IMR-90 (cell line): ENCODE measurements around the gene ANTXR1. TPM values are rescaled to one million over a fixed set of nuclear protein-coding genes. Genes with fewer than 3 reads are reported as not detected.

Source experiments
- ATAC-seq: fragments of 200-7000 bp; cut with Tn5 transposase; 2 replicates; pipeline ENCODE4 v1.9.1; 2020; ENCODE audit warnings: low read depth, mild to moderate bottlenecking, moderate library complexity
- BruUV-seq: library from RNA; stranded (reverse); fragments of 400-500 nt; replicated peaks from 2 replicates; lab custom pipeline; 2021; lab: Mats Ljungman, UMichigan
- CTCF ChIA-PET: fragments of 300-600 bp; formaldehyde crosslinking; extraction: SDS; loops from one replicate; lab custom pipeline; 2021; ENCODE audit warnings: antibody characterized with exemption; lab: Yijun Ruan, JAX
- POLR2A ChIA-PET: fragments of 300-600 bp; sonication (Branson Sonifier 250); formaldehyde crosslinking; loops from one replicate; lab custom pipeline; 2022; ENCODE audit warnings: antibody characterized with exemption; ENCODE audit not compliant: unreplicated experiment; lab: Charles Lee
- DNase-seq: peaks from one replicate; pipeline ENCODE4 v3.0.0; 2013
- H2AFZ ChIP-seq: replicated peaks from 2 replicates; pipeline ENCODE3; 2013; ENCODE audit warnings: low read length, mild to moderate bottlenecking; ENCODE audit not compliant: poor library complexity
- H2AK5ac ChIP-seq: 2 replicates; pipeline ENCODE4 v1.6.1; 2013; ENCODE audit warnings: low read depth, low read length, inconsistent platforms
- H2AK9ac ChIP-seq: replicated peaks from 2 replicates; pipeline ENCODE3; 2013; ENCODE audit warnings: mild to moderate bottlenecking, low read depth, low read length, moderate library complexity; ENCODE audit not compliant: poor library complexity
- H2BK120ac ChIP-seq: 2 replicates; pipeline ENCODE4 v1.6.1; 2013; ENCODE audit warnings: low read depth, low read length, inconsistent platforms
- H2BK15ac ChIP-seq: 3 replicates; pipeline ENCODE4 v1.6.1; 2013; ENCODE audit warnings: low read depth, low read length, inconsistent platforms
- H2BK20ac ChIP-seq: 2 replicates; pipeline ENCODE4 v1.6.1; 2013; ENCODE audit warnings: low read depth, mild to moderate bottlenecking, inconsistent platforms, low read length, moderate library complexity
- H2BK5ac ChIP-seq: 2 replicates; pipeline ENCODE4 v1.6.1; 2013; ENCODE audit warnings: mild to moderate bottlenecking, low read depth, low read length, inconsistent platforms; ENCODE audit not compliant: poor library complexity, severe bottlenecking
- H3K14ac ChIP-seq: replicated peaks from 2 replicates; pipeline ENCODE4 v1.6.1; 2013; ENCODE audit warnings: low read depth, low read length, inconsistent platforms
- H3K18ac ChIP-seq: 2 replicates; pipeline ENCODE4 v1.6.1; 2013; ENCODE audit warnings: low read depth, low read length, control low read depth
- H3K23ac ChIP-seq: 2 replicates; pipeline ENCODE4 v1.6.1; 2013; ENCODE audit warnings: low read depth, low read length, inconsistent platforms
- H3K27ac ChIP-seq: 2 replicates; pipeline ENCODE4 v1.5.1; 2013; ENCODE audit warnings: mild to moderate bottlenecking, control low read depth, low read length; ENCODE audit not compliant: insufficient read depth
- H3K27me3 ChIP-seq: 2 replicates; pipeline ENCODE4 v1.6.1; 2013; ENCODE audit warnings: low read length; ENCODE audit not compliant: control insufficient read depth, insufficient read depth
- H3K36me3 ChIP-seq: 2 replicates; pipeline ENCODE4 v1.6.1; 2013; ENCODE audit warnings: low read length, mixed read lengths; ENCODE audit not compliant: control insufficient read depth, insufficient read depth
- H3K4ac ChIP-seq: 2 replicates; pipeline ENCODE4 v1.6.1; 2013; ENCODE audit warnings: low read depth, low read length, inconsistent platforms
- H3K4me1 ChIP-seq: 2 replicates; pipeline ENCODE4 v1.6.1; 2013; ENCODE audit warnings: low read length, mixed read lengths; ENCODE audit not compliant: control insufficient read depth, insufficient read depth
- H3K4me2 ChIP-seq: 2 replicates; pipeline ENCODE4 v1.6.1; 2013; ENCODE audit warnings: low read depth, mild to moderate bottlenecking, control low read depth, low read length, moderate library complexity
- H3K4me3 ChIP-seq: 2 replicates; pipeline ENCODE4 v1.5.1; 2013; ENCODE audit warnings: low read depth, mild to moderate bottlenecking, control low read depth, low read length, moderate library complexity; ENCODE audit not compliant: insufficient read depth
- H3K56ac ChIP-seq: 2 replicates; pipeline ENCODE4 v1.6.1; 2013; ENCODE audit warnings: low read length, inconsistent platforms; ENCODE audit not compliant: insufficient read depth; ENCODE audit errors: extremely low read depth
- H3K79me1 ChIP-seq, 2 experiments: 2 replicates each; pipeline ENCODE4 v1.6.1; 2013; ENCODE audit warnings: low read length in 2 of 2, inconsistent platforms in 1 of 2, low read depth in 1 of 2
- H3K9ac ChIP-seq: 2 replicates; pipeline ENCODE4 v1.6.1; 2013; ENCODE audit warnings: low read depth, low read length, control low read depth
- H3K9me1 ChIP-seq: 2 replicates; pipeline ENCODE4 v1.6.1; 2013; ENCODE audit warnings: low read length, inconsistent platforms; ENCODE audit not compliant: insufficient read depth
- H3K9me3 ChIP-seq: 2 replicates; pipeline ENCODE4 v1.6.1; 2013; ENCODE audit warnings: low read length; ENCODE audit not compliant: control insufficient read depth, insufficient read depth
- H4K20me1 ChIP-seq: 2 replicates; pipeline ENCODE4 v1.6.1; 2013; ENCODE audit warnings: low read length, inconsistent platforms; ENCODE audit not compliant: insufficient read depth
- H4K5ac ChIP-seq: 2 replicates; pipeline ENCODE4 v1.6.1; 2013; ENCODE audit warnings: mild to moderate bottlenecking, low read depth, low read length, control low read depth
- H4K8ac ChIP-seq, 2 experiments: 2 replicates each; pipeline ENCODE4 v1.6.1; 2013; ENCODE audit warnings: low read depth in 2 of 2, low read length in 2 of 2, control low read depth in 1 of 2, inconsistent platforms in 1 of 2
- H4K91ac ChIP-seq: 2 replicates; pipeline ENCODE4 v1.6.1; 2013; ENCODE audit warnings: low read depth, low read length, inconsistent platforms; ENCODE audit not compliant: insufficient read depth
- BHLHE40 ChIP-seq: fragments of 150-350 bp; IDR thresholded peaks from 2 replicates; pipeline ENCODE4 v1.6.1; 2016; ENCODE audit warnings: mild to moderate bottlenecking, low read depth, low read length
- CEBPB ChIP-seq: IDR thresholded peaks from 2 replicates; pipeline ENCODE4 v1.6.1; 2012; ENCODE audit warnings: low read depth, low read length, improper control_type of control experiment
- ELK1 ChIP-seq: fragments of 150-350 bp; IDR thresholded peaks from 2 replicates; pipeline ENCODE4 v1.6.1; 2016; ENCODE audit warnings: low read depth, mild to moderate bottlenecking, low read length, moderate library complexity, borderline replicate concordance
- MAFK ChIP-seq: IDR thresholded peaks from 2 replicates; pipeline ENCODE4 v1.6.1; 2012; ENCODE audit warnings: low read depth, low read length, improper control_type of control experiment
- MAZ ChIP-seq: IDR thresholded peaks from 2 replicates; pipeline ENCODE4 v1.6.1; 2012; ENCODE audit warnings: low read depth, mild to moderate bottlenecking, low read length, improper control_type of control experiment, moderate library complexity, borderline replicate concordance
- RAD21 ChIP-seq: IDR thresholded peaks from 2 replicates; pipeline ENCODE4 v1.6.1; 2012; ENCODE audit warnings: low read length, improper control_type of control experiment
- RFX5 ChIP-seq: IDR thresholded peaks from 2 replicates; pipeline ENCODE4 v1.8.0; 2012; ENCODE audit warnings: low read depth, mild to moderate bottlenecking, low read length, moderate library complexity
- USF2 ChIP-seq: fragments of 150-350 bp; IDR thresholded peaks from 2 replicates; pipeline ENCODE4 v1.6.1; 2017; ENCODE audit warnings: mild to moderate bottlenecking, antibody characterized with exemption, low read length, low read depth
- WGBS, 2 experiments: methylation state at CpG; one replicate each; pipeline versions ENCODE4 v1.1.5 to v1.1.7; 2013; ENCODE audit warnings: missing lambda C conversion rate in 2 of 2; ENCODE audit not compliant: insufficient read length in 1 of 2; ENCODE audit errors: extremely low coverage in 2 of 2; 5-methylcytosine and 5-hydroxymethylcytosine counted together
- dilution Hi-C: fragments of 300-500 bp; cut with HindIII; formaldehyde crosslinking; loops from one replicate; pipeline ENCODE4 v1.14.3; 2018; ENCODE audit warnings: low sequenced_read_pairs; ENCODE audit not compliant: unreplicated experiment
- in situ Hi-C: fragments of 300-500 bp; cut with MboI; formaldehyde crosslinking; loops from 3 replicates; pipeline ENCODE4 v1.14.3; 2019; ENCODE audit warnings: low sequenced_read_pairs, inconsistent platforms, mixed read lengths
- intact Hi-C: fragments of 100-400 bp; cut with micrococcal nuclease; formaldehyde crosslinking; loops from 2 replicates; pipeline ENCODE4 v1.10.0; 2022
- polyA plus RNA-seq, 3 experiments: library from polyadenylated mRNA; depleted of rRNA; stranded (reverse); fragments of >200 nt; gene quantifications; 2 replicates each; pipeline ENCODE4 v1.2.3, GENCODE V29; 2012; ENCODE audit warnings: low replicate concordance in 1 of 3
- total RNA-seq: library from RNA; depleted of rRNA; stranded (reverse); fragments of >200 nt; gene quantifications from 2 replicates; pipeline ENCODE4 v1.2.3, GENCODE V29; 2012

Gene ANTXR1
- total and polyA plus RNA-seq, 2 of the 4 experiments (the other 2 are of a cell fraction) = 27.2 to 36.9 TPM

- BruUV-seq = no TSS peak
- no peak overlapping the region for H3K4me3 ChIP-seq
- no peaks in the 10 kb centered on the region for H3K9me3 ChIP-seq
- no peak for DNase-seq
- intact Hi-C loops (no loop called here), dilution Hi-C loops (no loop called here), in situ Hi-C loops (no loop called here)
- no peak for ATAC-seq
- 0 out of 2 replicates have a peak overlapping the region, but pooled peaks have one; percentile 21 for H3K23ac ChIP-seq
- H3K79me1 ChIP-seq = peaks cover 0 to 38% of the 10 kb centered on the region in 2 experiments; a peak in 3 of 4 replicates
- H2BK5ac ChIP-seq = no peak overlapping the region
- H3K4me1 ChIP-seq = peaks cover 14% of the 10 kb centered on the region
- no peak overlapping the region for H3K27ac ChIP-seq
- no peak overlapping the region for H4K91ac ChIP-seq
- peaks cover 29% of the 10 kb centered on the region for H3K9me1 ChIP-seq
- H4K20me1 ChIP-seq = no peaks in the 10 kb centered on the region
- no peak overlapping the region for H3K4ac ChIP-seq
- no peak overlapping the region for H2AFZ ChIP-seq
- peaks cover 43% of the 10 kb centered on the region for H3K36me3 ChIP-seq
- H2BK20ac ChIP-seq = no peak overlapping the region
- no peak overlapping the region for H3K56ac ChIP-seq
- H3K14ac ChIP-seq = no peak overlapping the region
- no peaks in the 10 kb centered on the region for H3K27me3 ChIP-seq
- CTCF ChIA-PET = no interaction called here
- no peak overlapping the region for H2BK120ac ChIP-seq
- H2BK15ac ChIP-seq = no peak overlapping the region
- POLR2A ChIA-PET = no interaction called here
- no peak overlapping the region; a peak in 1 of 4 replicates for H4K8ac ChIP-seq
- H3K9ac ChIP-seq = no peak overlapping the region
- H2AK9ac ChIP-seq = no peak overlapping the region
- TF ChIP-seq MAZ (no peak), BHLHE40 (no peak), MAFK (no peak), RAD21 (no peak), USF2 (no peak), CEBPB (no peak), ELK1 (no peak), RFX5 (no peak)
- no peak overlapping the region for H3K18ac ChIP-seq
- H4K5ac ChIP-seq = no peak overlapping the region
- 100% methylated on average over 1 of the region's 3 CpGs; no CpG with 5 or more reads in 1 of the 2 experiments for WGBS, 2 experiments
- no peak overlapping the region for H2AK5ac ChIP-seq
- no peak overlapping the region for H3K4me2 ChIP-seq
Observed at GRCh38 chr2:69211048-69211447, 198.1 kb downstream of the ANTXR1 start.
